ENCODE data around the gene MAPK8.
"Not testable (repeated sequence)": the region's sequence is repeated elsewhere in the genome, so short reads cannot be mapped to it uniquely, and the experiment has no call there.

DNA sequence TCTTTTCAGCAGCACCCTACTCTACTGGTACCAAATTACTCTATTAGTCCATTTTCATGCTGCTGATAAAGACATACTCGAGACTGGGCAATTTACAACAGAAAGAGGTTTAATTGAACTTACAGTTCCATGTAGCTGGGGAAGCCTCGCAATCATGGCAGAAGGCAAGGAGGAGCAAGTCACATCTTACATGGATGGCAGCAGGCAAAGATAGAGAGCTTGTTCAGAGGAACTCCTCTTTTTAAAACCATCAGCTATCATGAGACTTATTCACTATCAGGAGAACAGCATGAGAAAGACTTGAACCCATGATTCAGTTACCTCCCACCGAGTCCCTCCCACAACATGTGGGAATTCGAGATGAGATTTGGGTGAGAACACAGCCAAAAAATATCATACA, 24.8 kb upstream of the MAPK8 start:
- TF ChIP-seq POLR2AphosphoS5 (IDR thresholded peaks at IDR 0.05); POLR2A (IDR thresholded peaks at IDR 0.05); EP300 (IDR thresholded peaks at IDR 0.05; ENCODE audit: low read depth): not testable (repeated sequence)
- TF ChIP-seq, protein P1, sequence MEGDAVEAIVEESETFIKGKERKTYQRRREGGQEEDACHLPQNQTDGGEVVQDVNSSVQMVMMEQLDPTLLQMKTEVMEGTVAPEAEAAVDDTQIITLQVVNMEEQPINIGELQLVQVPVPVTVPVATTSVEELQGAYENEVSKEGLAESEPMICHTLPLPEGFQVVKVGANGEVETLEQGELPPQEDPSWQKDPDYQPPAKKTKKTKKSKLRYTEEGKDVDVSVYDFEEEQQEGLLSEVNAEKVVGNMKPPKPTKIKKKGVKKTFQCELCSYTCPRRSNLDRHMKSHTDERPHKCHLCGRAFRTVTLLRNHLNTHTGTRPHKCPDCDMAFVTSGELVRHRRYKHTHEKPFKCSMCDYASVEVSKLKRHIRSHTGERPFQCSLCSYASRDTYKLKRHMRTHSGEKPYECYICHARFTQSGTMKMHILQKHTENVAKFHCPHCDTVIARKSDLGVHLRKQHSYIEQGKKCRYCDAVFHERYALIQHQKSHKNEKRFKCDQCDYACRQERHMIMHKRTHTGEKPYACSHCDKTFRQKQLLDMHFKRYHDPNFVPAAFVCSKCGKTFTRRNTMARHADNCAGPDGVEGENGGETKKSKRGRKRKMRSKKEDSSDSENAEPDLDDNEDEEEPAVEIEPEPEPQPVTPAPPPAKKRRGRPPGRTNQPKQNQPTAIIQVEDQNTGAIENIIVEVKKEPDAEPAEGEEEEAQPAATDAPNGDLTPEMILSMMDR (IDR thresholded peaks at IDR 0.05) = not testable (repeated sequence)

Data from transverse colon (tissue), 4 donors.